ENCODE results near the gene NEK6. TPM values are rescaled to one million over a fixed set of nuclear protein-coding genes. Genes with fewer than 3 reads are reported as not detected.

NEK6 gene
- total RNA-seq, 1 donor from 2014 or later = 115 TPM

DNA sequence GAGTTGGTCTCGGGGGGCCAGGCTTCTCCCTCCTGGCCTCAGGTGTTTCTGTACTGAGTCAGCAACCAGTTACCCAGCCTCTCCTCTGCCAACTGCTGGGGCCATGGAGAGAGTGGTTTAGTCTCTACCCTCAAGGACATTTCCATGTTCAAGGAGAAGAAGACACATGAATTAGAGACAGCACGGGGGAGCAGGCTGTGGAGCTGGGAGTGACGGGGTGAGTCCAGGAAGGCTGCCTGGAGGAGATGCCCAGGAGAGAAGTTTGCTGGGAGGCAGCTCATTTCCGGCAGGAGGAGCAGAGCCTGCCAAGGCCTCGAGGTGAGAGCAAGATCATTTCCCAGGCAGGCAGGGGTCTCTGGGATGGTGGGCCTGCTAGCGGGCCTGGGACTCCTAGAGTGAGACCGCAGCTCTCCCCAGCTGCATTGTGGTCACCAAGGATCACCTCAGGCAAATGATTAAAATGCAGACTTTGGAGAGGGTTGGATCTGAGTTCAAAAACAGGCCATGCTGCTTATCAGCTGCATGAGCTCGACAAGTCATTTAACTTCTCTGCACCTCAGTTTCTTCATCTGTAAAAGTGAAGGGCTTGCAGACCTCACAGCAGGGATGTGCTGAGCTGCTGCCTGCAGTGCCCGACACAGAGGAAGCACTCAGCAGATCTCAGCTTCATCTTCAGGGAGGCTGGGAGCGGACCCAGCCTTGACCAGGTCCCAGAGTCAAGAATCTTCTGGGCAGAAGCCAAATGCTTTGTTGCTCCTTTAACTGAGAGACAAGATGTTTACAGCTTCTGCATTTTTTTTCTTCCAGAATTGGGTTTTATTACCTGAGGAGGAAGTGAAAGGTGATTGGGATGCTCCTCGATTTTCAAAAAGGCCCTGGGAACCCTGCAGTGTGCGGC lies 35.2 kb downstream of the NEK6 start:
- Mint-ChIP-seq H3K9me3 (ENCODE audit: unreplicated experiment) (no peaks in the 10 kb centered on the region), H3K36me3 (ENCODE audit: unreplicated experiment) (peaks cover 11% of the 10 kb centered on the region), H3K27me3 (ENCODE audit: unreplicated experiment) (no peaks in the 10 kb centered on the region), H3K4me3 (ENCODE audit: unreplicated experiment) (no peak overlapping the region), H3K4me1 (ENCODE audit: unreplicated experiment) (peaks cover 83% of the 10 kb centered on the region), H3K27ac (ENCODE audit: unreplicated experiment) (peak overlapping the region; percentile 82)
- DNase-seq (ENCODE audit: extremely low spot score, unreplicated experiment) = no peak
- TF ChIP-seq, protein P1, sequence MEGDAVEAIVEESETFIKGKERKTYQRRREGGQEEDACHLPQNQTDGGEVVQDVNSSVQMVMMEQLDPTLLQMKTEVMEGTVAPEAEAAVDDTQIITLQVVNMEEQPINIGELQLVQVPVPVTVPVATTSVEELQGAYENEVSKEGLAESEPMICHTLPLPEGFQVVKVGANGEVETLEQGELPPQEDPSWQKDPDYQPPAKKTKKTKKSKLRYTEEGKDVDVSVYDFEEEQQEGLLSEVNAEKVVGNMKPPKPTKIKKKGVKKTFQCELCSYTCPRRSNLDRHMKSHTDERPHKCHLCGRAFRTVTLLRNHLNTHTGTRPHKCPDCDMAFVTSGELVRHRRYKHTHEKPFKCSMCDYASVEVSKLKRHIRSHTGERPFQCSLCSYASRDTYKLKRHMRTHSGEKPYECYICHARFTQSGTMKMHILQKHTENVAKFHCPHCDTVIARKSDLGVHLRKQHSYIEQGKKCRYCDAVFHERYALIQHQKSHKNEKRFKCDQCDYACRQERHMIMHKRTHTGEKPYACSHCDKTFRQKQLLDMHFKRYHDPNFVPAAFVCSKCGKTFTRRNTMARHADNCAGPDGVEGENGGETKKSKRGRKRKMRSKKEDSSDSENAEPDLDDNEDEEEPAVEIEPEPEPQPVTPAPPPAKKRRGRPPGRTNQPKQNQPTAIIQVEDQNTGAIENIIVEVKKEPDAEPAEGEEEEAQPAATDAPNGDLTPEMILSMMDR (IDR thresholded peaks at IDR 0.05) = no peak

DNA sequence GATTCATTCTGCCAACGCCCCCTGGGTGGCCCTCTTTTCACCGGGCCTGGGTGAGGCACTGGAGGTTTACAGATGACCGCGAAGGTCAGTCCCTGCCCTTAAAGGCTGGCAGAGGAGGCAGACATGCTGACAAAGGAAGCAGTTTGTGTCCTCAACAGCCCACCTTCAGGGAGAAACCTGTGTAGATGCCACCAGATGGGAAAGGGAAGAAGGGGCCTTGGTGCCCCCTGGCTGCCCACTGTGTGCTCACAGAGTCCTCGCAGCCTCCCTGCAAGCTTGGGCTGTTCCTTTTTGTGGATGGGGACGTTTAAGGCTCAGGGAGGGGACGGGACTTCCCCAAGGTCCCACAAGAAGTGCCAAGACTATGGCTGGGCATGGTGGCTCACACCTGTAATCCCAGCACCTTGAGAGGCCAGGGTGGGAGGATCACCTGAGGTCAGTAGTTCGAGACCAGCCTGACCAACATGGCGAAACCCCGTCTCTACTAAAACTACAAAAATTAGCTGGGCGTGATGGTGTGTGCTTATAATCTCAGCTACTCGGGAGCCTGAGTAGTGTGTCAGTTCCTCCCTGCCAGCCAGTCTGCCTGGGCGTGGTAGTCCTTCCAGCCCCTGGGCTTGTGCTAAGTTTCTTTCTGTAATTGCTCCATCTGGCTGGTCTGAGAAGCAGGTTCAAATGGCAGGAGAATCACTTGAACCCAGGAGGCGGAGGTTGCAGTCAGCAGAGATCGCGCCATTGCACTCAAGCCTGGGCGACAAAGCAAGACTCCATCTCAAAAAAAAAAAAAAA lies 36.2 kb downstream of the NEK6 start:
- Mint-ChIP-seq H3K36me3 (ENCODE audit: unreplicated experiment) (peaks cover 11% of the 10 kb centered on the region), H3K27ac (ENCODE audit: unreplicated experiment) (peak overlapping the region; percentile 82), H3K27me3 (ENCODE audit: unreplicated experiment) (no peaks in the 10 kb centered on the region), H3K4me1 (ENCODE audit: unreplicated experiment) (peaks cover 84% of the 10 kb centered on the region), H3K9me3 (ENCODE audit: unreplicated experiment) (no peaks in the 10 kb centered on the region), H3K4me3 (ENCODE audit: unreplicated experiment) (peak overlapping the region; percentile 42)
- TF ChIP-seq, protein P1 (IDR thresholded peaks at IDR 0.05) = peak; percentile 26
- DNase-seq (ENCODE audit: extremely low spot score, unreplicated experiment) = no peak

DNA sequence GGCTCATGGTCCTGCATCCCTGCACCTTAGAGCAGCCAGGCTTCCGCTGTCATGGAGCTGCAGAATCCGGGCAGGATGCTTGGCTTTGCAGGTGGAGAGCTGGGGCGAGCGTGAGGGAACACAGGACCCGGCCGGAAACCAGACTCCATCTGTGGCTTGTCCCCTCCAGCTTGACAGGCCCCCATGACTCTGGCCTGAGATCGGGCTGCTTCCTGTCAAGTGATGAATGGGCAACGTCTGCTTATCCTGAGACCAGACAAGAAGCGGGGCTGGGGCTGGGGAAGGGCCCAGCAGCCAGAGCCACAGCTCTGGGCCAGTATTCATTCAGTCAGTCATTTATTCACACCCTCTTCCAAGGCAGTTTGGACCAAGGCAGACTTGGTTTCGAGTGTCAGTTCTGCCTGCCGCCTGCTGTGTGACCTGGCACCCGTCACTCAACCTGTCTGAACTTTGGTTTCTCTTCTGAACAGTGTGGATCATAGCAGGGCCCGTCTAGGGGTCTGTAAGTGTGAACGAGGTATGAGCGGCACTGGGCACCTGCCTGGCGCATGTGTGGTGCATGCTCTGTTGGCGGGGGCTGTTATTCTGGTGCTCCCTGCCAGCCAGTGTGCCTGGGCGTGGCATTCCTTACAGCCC lies 37.5 kb downstream of the NEK6 start:
- Mint-ChIP-seq H3K4me1 (ENCODE audit: unreplicated experiment) (peaks cover 94% of the 10 kb centered on the region), H3K36me3 (ENCODE audit: unreplicated experiment) (peaks cover 9% of the 10 kb centered on the region), H3K27me3 (ENCODE audit: unreplicated experiment) (no peaks in the 10 kb centered on the region), H3K27ac (ENCODE audit: unreplicated experiment) (peak overlapping the region; percentile 57), H3K9me3 (ENCODE audit: unreplicated experiment) (no peaks in the 10 kb centered on the region), H3K4me3 (ENCODE audit: unreplicated experiment) (no peak overlapping the region)
- no peak for DNase-seq (ENCODE audit: extremely low spot score, unreplicated experiment)
- TF ChIP-seq, protein P1 (IDR thresholded peaks at IDR 0.05) = no peak

DNA sequence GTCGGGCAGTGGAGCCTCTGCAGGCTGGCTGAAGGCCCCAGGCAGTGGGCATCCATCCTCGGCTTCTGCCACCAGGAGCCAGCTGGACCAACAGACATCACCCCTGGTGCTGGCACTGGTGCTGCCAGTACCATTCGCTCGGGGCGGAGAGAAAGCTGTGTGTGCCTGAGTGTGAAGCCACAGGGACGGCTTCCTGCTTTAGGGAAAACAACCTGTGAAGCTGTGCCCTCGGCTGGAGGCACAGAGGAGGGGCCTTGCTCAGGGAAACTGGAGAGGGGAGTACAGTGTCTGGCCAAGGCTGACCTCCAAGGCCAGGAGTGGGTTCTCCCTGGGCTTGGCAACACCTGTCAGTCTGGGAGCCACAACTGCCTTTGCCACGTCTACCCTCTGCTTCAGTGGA lies 38.3 kb downstream of the NEK6 start:
- H3K27ac Mint-ChIP-seq (ENCODE audit: unreplicated experiment) = peak overlapping the region; percentile 57
- TF ChIP-seq, protein P1 (IDR thresholded peaks at IDR 0.05) = no peak
- no peaks in the 10 kb centered on the region for H3K9me3 Mint-ChIP-seq (ENCODE audit: unreplicated experiment)
- H3K36me3 Mint-ChIP-seq (ENCODE audit: unreplicated experiment) = peaks cover 9% of the 10 kb centered on the region
- H3K4me3 Mint-ChIP-seq (ENCODE audit: unreplicated experiment) = no peak overlapping the region
- H3K4me1 Mint-ChIP-seq (ENCODE audit: unreplicated experiment) = peaks cover 96% of the 10 kb centered on the region
- H3K27me3 Mint-ChIP-seq (ENCODE audit: unreplicated experiment) = no peaks in the 10 kb centered on the region
- no peak for DNase-seq (ENCODE audit: extremely low spot score, unreplicated experiment)

Data from osteocyte (in vitro differentiated cells).